IPS-18c (cell line): ENCODE measurements around the gene NUMBL.
A peak's percentile ranks its signal among the peaks of the same experiment; 100 is the strongest.

Experiments
- H3K4me3 ChIP-seq: 2 replicates; pipeline ENCODE4 v1.7.0; 2013; ENCODE audit warnings: low read depth, mild to moderate bottlenecking, low read length, moderate library complexity; ENCODE audit not compliant: insufficient read depth
- H3K9me3 ChIP-seq: one replicate; pipeline ENCODE4 v1.6.1; 2013; ENCODE audit warnings: mild to moderate bottlenecking, low read length, moderate library complexity; ENCODE audit not compliant: control insufficient read depth, insufficient read depth

The NUMBL gene

GRCh38 chr19:40700083-40700482 is 9.6 kb upstream of the NUMBL start:
- no peaks in the 10 kb centered on the region for H3K9me3 ChIP-seq
- no peak overlapping the region for H3K4me3 ChIP-seq

- H3K4me3 ChIP-seq = no peak overlapping the region
- no peaks in the 10 kb centered on the region for H3K9me3 ChIP-seq
These were observed 6.6 kb upstream of the NUMBL start for GRCh38 chr19:40697007-40697406.

- H3K4me3 ChIP-seq = no peak overlapping the region
- no peaks in the 10 kb centered on the region for H3K9me3 ChIP-seq
These were observed 5.4 kb upstream of the NUMBL start for GRCh38 chr19:40695881-40696280.

GRCh38 chr19:40693896-40694295 is 3.4 kb upstream of the NUMBL start:
- Histone ChIP-seq H3K9me3 (no peaks in the 10 kb centered on the region), H3K4me3 (no peak overlapping the region)

GRCh38 chr19:40693150-40693788 is 2.8 kb upstream of the NUMBL start:
- Histone ChIP-seq H3K4me3 (no peak overlapping the region), H3K9me3 (no peaks in the 10 kb centered on the region)

GRCh38 chr19:40692212-40692551 is 1.7 kb upstream of the NUMBL start:
- no peak overlapping the region; the same call in 1 of the 2 replicates for H3K4me3 ChIP-seq
- no peaks in the 10 kb centered on the region for H3K9me3 ChIP-seq

GRCh38 chr19:40691421-40692211 is 1.2 kb upstream of the NUMBL start:
- H3K9me3 ChIP-seq = no peaks in the 10 kb centered on the region
- peak overlapping the region; percentile 71 for H3K4me3 ChIP-seq

- Histone ChIP-seq H3K9me3 (no peaks in the 10 kb centered on the region), H3K4me3 (peak overlapping the region; percentile 71)
These were observed 406 bp upstream of the NUMBL start for GRCh38 chr19:40690693-40691420.

GRCh38 chr19:40689339-40690049 is 957 bp downstream of the NUMBL start:
- peak overlapping the region; percentile 64 for H3K4me3 ChIP-seq
- H3K9me3 ChIP-seq = no peaks in the 10 kb centered on the region

GRCh38 chr19:40688987-40689338 is 1.5 kb downstream of the NUMBL start:
- peak overlapping the region; percentile 64; the same call in 1 of the 2 replicates for H3K4me3 ChIP-seq

GRCh38 chr19:40688309-40688708 is 2.1 kb downstream of the NUMBL start:
- Histone ChIP-seq H3K9me3 (no peaks in the 10 kb centered on the region), H3K4me3 (no peak overlapping the region)

More at GRCh38 chr19:40688987-40689338, 1.5 kb downstream of the NUMBL start:
- no peaks in the 10 kb centered on the region for H3K9me3 ChIP-seq

GRCh38 chr19:40687525-40688016 is 2.9 kb downstream of the NUMBL start:
- Histone ChIP-seq H3K4me3 (no peak overlapping the region), H3K9me3 (no peaks in the 10 kb centered on the region)

GRCh38 chr19:40686882-40687524 is 3.4 kb downstream of the NUMBL start:
- Histone ChIP-seq H3K4me3 (no peak overlapping the region), H3K9me3 (no peaks in the 10 kb centered on the region)

GRCh38 chr19:40685563-40685962 is 4.9 kb downstream of the NUMBL start:
- H3K4me3 ChIP-seq = no peak overlapping the region
- no peaks in the 10 kb centered on the region for H3K9me3 ChIP-seq

GRCh38 chr19:40685016-40685526 is 5.4 kb downstream of the NUMBL start:
- Histone ChIP-seq H3K4me3 (no peak overlapping the region), H3K9me3 (no peaks in the 10 kb centered on the region)

- no peaks in the 10 kb centered on the region for H3K9me3 ChIP-seq
- no peak overlapping the region for H3K4me3 ChIP-seq
These were observed 6.2 kb downstream of the NUMBL start for GRCh38 chr19:40684280-40684679.

GRCh38 chr19:40683437-40683836 is 7.0 kb downstream of the NUMBL start:
- no peak overlapping the region for H3K4me3 ChIP-seq
- no peaks in the 10 kb centered on the region for H3K9me3 ChIP-seq
